Measurements from ENCODE around the gene OR52N1. TPM values are rescaled to one million over a fixed set of nuclear protein-coding genes. Genes with fewer than 3 reads are reported as not detected.
A peak's percentile ranks its signal among the peaks of the same experiment; 100 is the strongest.

OR52N1 gene
- not detected in 2 replicates for total RNA-seq

- H3K9me3 Mint-ChIP-seq, result no peaks in the 10 kb centered on the region
- no peaks in the 10 kb centered on the region for H3K36me3 Mint-ChIP-seq (ENCODE audit: low read depth)
- no peaks in the 10 kb centered on the region for H3K4me1 Mint-ChIP-seq (ENCODE audit: low read depth)
- no peak within 1 kb of the TSS for H3K27ac Mint-ChIP-seq
- peaks cover 15% of the 10 kb centered on the region for H3K27me3 Mint-ChIP-seq (ENCODE audit: insufficient read depth)
- DNase-seq (ENCODE audit: low spot score), result no peak
- H3K4me3 Mint-ChIP-seq, result no peak within 1 kb of the TSS
- intact Hi-C loops (cut with micrococcal nuclease), result no loop called here
These were observed at the start of gene OR52N1 for GRCh38 chr11:5791165-5791564. OR52N1 (minus strand) TSS chr11:5791265; CDS start chr11:5788816, 2,449 bp downstream.

GRCh38 chr11:5837695-5838094 is 46.6 kb upstream of the OR52N1 start:
- Mint-ChIP-seq H3K4me1 (ENCODE audit: low read depth) (no peaks in the 10 kb centered on the region), H3K4me3 (no peak overlapping the region), H3K9me3 (no peaks in the 10 kb centered on the region), H3K27ac (no peak overlapping the region), H3K36me3 (ENCODE audit: low read depth) (no peaks in the 10 kb centered on the region), H3K27me3 (ENCODE audit: insufficient read depth) (peaks cover 3% of the 10 kb centered on the region)
- intact Hi-C loops (cut with micrococcal nuclease), result no loop called here
- DNase-seq (ENCODE audit: low spot score), result no peak

GRCh38 chr11:5833446-5833845 is 42.4 kb upstream of the OR52N1 start:
- H3K4me3 Mint-ChIP-seq, result no peak overlapping the region
- H3K36me3 Mint-ChIP-seq (ENCODE audit: low read depth), result no peaks in the 10 kb centered on the region
- intact Hi-C loops (cut with micrococcal nuclease), result no loop called here

GRCh38 chr11:5831196-5831829 is 40.2 kb upstream of the OR52N1 start:
- intact Hi-C loops (cut with micrococcal nuclease), result no loop called here
- Mint-ChIP-seq H3K9me3 (no peaks in the 10 kb centered on the region), H3K4me1 (ENCODE audit: low read depth) (no peaks in the 10 kb centered on the region), H3K36me3 (ENCODE audit: low read depth) (no peaks in the 10 kb centered on the region), H3K27ac (no peak overlapping the region), H3K27me3 (ENCODE audit: insufficient read depth) (peaks cover 3% of the 10 kb centered on the region), H3K4me3 (no peak overlapping the region)
- DNase-seq (ENCODE audit: low spot score), result no peak

More at GRCh38 chr11:5833446-5833845, 42.4 kb upstream of the OR52N1 start:
- H3K4me1 Mint-ChIP-seq (ENCODE audit: low read depth), result no peaks in the 10 kb centered on the region
- H3K27me3 Mint-ChIP-seq (ENCODE audit: insufficient read depth), result peaks cover 4% of the 10 kb centered on the region
- no peak for DNase-seq (ENCODE audit: low spot score)
- H3K9me3 Mint-ChIP-seq, result no peaks in the 10 kb centered on the region
- H3K27ac Mint-ChIP-seq, result no peak overlapping the region

- no peak for DNase-seq (ENCODE audit: low spot score)
- Mint-ChIP-seq H3K4me3 (peak overlapping the region; percentile 70), H3K27ac (no peak overlapping the region), H3K9me3 (no peaks in the 10 kb centered on the region), H3K36me3 (ENCODE audit: low read depth) (no peaks in the 10 kb centered on the region), H3K4me1 (ENCODE audit: low read depth) (peaks cover 10% of the 10 kb centered on the region), H3K27me3 (ENCODE audit: insufficient read depth) (peaks cover 10% of the 10 kb centered on the region)
- intact Hi-C loops (cut with micrococcal nuclease), result no loop called here
These were observed 27.3 kb upstream of the OR52N1 start for GRCh38 chr11:5818245-5818886.

GRCh38 chr11:5815534-5815933 is 24.5 kb upstream of the OR52N1 start:
- H3K36me3 Mint-ChIP-seq (ENCODE audit: low read depth), result no peaks in the 10 kb centered on the region
- intact Hi-C loops (cut with micrococcal nuclease), result no loop called here

GRCh38 chr11:5809905-5810795 is 19.1 kb upstream of the OR52N1 start:
- intact Hi-C loops (cut with micrococcal nuclease), result loop anchor here (5.0 to 10.0 kb wide), 2 partner anchors 428 to 545 kb away; partner anchors contain the start of gene OR51M1
- no peak for DNase-seq (ENCODE audit: low spot score)
- H3K9me3 Mint-ChIP-seq, result no peaks in the 10 kb centered on the region
- H3K4me1 Mint-ChIP-seq (ENCODE audit: low read depth), result peaks cover 15% of the 10 kb centered on the region
- no peak overlapping the region for H3K27ac Mint-ChIP-seq
- H3K27me3 Mint-ChIP-seq (ENCODE audit: insufficient read depth), result peaks cover 21% of the 10 kb centered on the region
- H3K36me3 Mint-ChIP-seq (ENCODE audit: low read depth), result no peaks in the 10 kb centered on the region
- H3K4me3 Mint-ChIP-seq, result no peak overlapping the region

More at GRCh38 chr11:5815534-5815933, 24.5 kb upstream of the OR52N1 start:
- H3K27me3 Mint-ChIP-seq (ENCODE audit: insufficient read depth), result peaks cover 10% of the 10 kb centered on the region
- no peak overlapping the region for H3K4me3 Mint-ChIP-seq
- H3K4me1 Mint-ChIP-seq (ENCODE audit: low read depth), result peaks cover 10% of the 10 kb centered on the region
- no peaks in the 10 kb centered on the region for H3K9me3 Mint-ChIP-seq
- no peak overlapping the region for H3K27ac Mint-ChIP-seq
- no peak for DNase-seq (ENCODE audit: low spot score)

- H3K36me3 Mint-ChIP-seq (ENCODE audit: low read depth), result no peaks in the 10 kb centered on the region
- DNase-seq (ENCODE audit: low spot score), result no peak
- H3K9me3 Mint-ChIP-seq, result peaks cover 2% of the 10 kb centered on the region
- H3K4me1 Mint-ChIP-seq (ENCODE audit: low read depth), result peaks cover 15% of the 10 kb centered on the region
- no peak overlapping the region for H3K27ac Mint-ChIP-seq
- peak overlapping the region; percentile 85 for H3K4me3 Mint-ChIP-seq
- intact Hi-C loops (cut with micrococcal nuclease), result loop anchor here (5.0 to 10.0 kb wide), 2 partner anchors 427 to 546 kb away; partner anchors contain the start of gene OR51M1
- peaks cover 23% of the 10 kb centered on the region for H3K27me3 Mint-ChIP-seq (ENCODE audit: insufficient read depth)
These were observed 18.1 kb upstream of the OR52N1 start for GRCh38 chr11:5809122-5809519.

- no peaks in the 10 kb centered on the region for H3K36me3 Mint-ChIP-seq (ENCODE audit: low read depth)
- no peak within 1 kb of the TSS for H3K27ac Mint-ChIP-seq
- peak; percentile 56 for DNase-seq (ENCODE audit: low spot score)
- intact Hi-C loops (cut with micrococcal nuclease), result loop anchor here (1.0 to 10.0 kb wide), 7 partner anchors 124 to 1171 kb away; partner anchors contain the start of genes OR51D1 and OR51M1
- peaks cover 4% of the 10 kb centered on the region for H3K9me3 Mint-ChIP-seq
- peaks cover 20% of the 10 kb centered on the region for H3K27me3 Mint-ChIP-seq (ENCODE audit: insufficient read depth)
- peak within 1 kb of the TSS; percentile 85 for H3K4me3 Mint-ChIP-seq
- H3K4me1 Mint-ChIP-seq (ENCODE audit: low read depth), result peaks cover 15% of the 10 kb centered on the region
These were observed 17.5 kb upstream of the OR52N1 start, which contains the start of gene OR52N2 for GRCh38 chr11:5808500-5809121. OR52N2 (plus strand) TSS chr11:5808924; CDS start chr11:5820336, 11,412 bp downstream.

- Mint-ChIP-seq H3K27ac (no peak overlapping the region), H3K9me3 (peaks cover 4% of the 10 kb centered on the region), H3K27me3 (ENCODE audit: insufficient read depth) (peaks cover 20% of the 10 kb centered on the region), H3K4me1 (ENCODE audit: low read depth) (peaks cover 15% of the 10 kb centered on the region), H3K36me3 (ENCODE audit: low read depth) (no peaks in the 10 kb centered on the region), H3K4me3 (no peak overlapping the region)
- intact Hi-C loops (cut with micrococcal nuclease), result loop anchor here (5.0 to 10.0 kb wide), 2 partner anchors 425 to 547 kb away; partner anchors contain the start of gene OR51M1
- no peak for DNase-seq (ENCODE audit: low spot score)
These were observed 16.5 kb upstream of the OR52N1 start for GRCh38 chr11:5807580-5807979.

GRCh38 chr11:5803982-5804381 is 12.9 kb upstream of the OR52N1 start:
- intact Hi-C loops (cut with micrococcal nuclease), result loop anchor here (10.0 kb wide), 1 partner anchor 551 kb away; no protein-coding TSS in a partner anchor
- Mint-ChIP-seq H3K27me3 (ENCODE audit: insufficient read depth) (peaks cover 12% of the 10 kb centered on the region), H3K4me3 (no peak overlapping the region), H3K36me3 (ENCODE audit: low read depth) (no peaks in the 10 kb centered on the region), H3K27ac (no peak overlapping the region), H3K4me1 (ENCODE audit: low read depth) (peaks cover 9% of the 10 kb centered on the region), H3K9me3 (peaks cover 4% of the 10 kb centered on the region)
- no peak for DNase-seq (ENCODE audit: low spot score)

- Mint-ChIP-seq H3K4me3 (no peak overlapping the region), H3K4me1 (ENCODE audit: low read depth) (no peaks in the 10 kb centered on the region), H3K27ac (no peak overlapping the region), H3K27me3 (ENCODE audit: insufficient read depth) (peaks cover 8% of the 10 kb centered on the region), H3K9me3 (no peaks in the 10 kb centered on the region), H3K36me3 (ENCODE audit: low read depth) (no peaks in the 10 kb centered on the region)
- intact Hi-C loops (cut with micrococcal nuclease), result no loop called here
- no peak for DNase-seq (ENCODE audit: low spot score)
These were observed 5.5 kb upstream of the OR52N1 start for GRCh38 chr11:5796541-5796940.

All from activated T-helper 1 cell treated with anti-CD3 and anti-CD28 coated beads, Interleukin-12 subunit alpha, Interleukin-12 subunit beta, Interleukin-2, Interleukin-4 antibody, amounts not matched to agents 30 ng/mL and 10 ng/mL and 1 ng/mL, durations not matched to agents 14 hours and 24 hours and 36 hours (primary cell).